CD14-positive monocyte (primary cell): Measurements from ENCODE around the gene OVCA2. TPM values are rescaled to one million over a fixed set of nuclear protein-coding genes. Genes with fewer than 3 reads are reported as not detected.

Experiments used
- DNase-seq, 3 donors: peaks; one replicate each; pipeline ENCODE4 v3.0.0-alpha.2; 2011 to 2022
- H2AFZ ChIP-seq: 2 replicates; pipeline ENCODE4 v1.6.0; 2012; ENCODE audit warnings: mild to moderate bottlenecking, low read depth, low read length, inconsistent platforms; ENCODE audit not compliant: insufficient read depth, poor library complexity, severe bottlenecking
- H3K27ac ChIP-seq, 2 donors: 1 replicate in 1 of 2; 2 replicates in 1 of 2; pipeline ENCODE4 v1.5.1; 2012 to 2013; ENCODE audit warnings: low read length in 2 of 2, control low read depth in 1 of 2, inconsistent platforms in 1 of 2, low read depth in 1 of 2, mild to moderate bottlenecking in 1 of 2
- H3K27me3 ChIP-seq, 2 donors: one replicate each; pipeline versions ENCODE4 v1.6.0 to v1.6.1; 2011 to 2013; ENCODE audit warnings: low read length in 2 of 2; ENCODE audit not compliant: control insufficient read depth in 2 of 2, insufficient read depth in 2 of 2
- H3K36me3 ChIP-seq, 2 donors: replicated peaks in 1 of 2; 1 replicate in 1 of 2; 2 replicates in 1 of 2; pipeline versions ENCODE4 v1.5.1 to v1.6.1; 2012 to 2013; ENCODE audit warnings: low read length in 2 of 2, control low read depth in 1 of 2, inconsistent platforms in 1 of 2, mild to moderate bottlenecking in 1 of 2; ENCODE audit not compliant: insufficient read depth in 2 of 2, control insufficient read depth in 1 of 2
- H3K4me1 ChIP-seq, 2 donors: 1 replicate in 1 of 2; 2 replicates in 1 of 2; pipeline versions ENCODE4 v1.5.1 to v1.6.1; 2012 to 2013; ENCODE audit warnings: low read length in 2 of 2, control low read depth in 1 of 2, inconsistent platforms in 1 of 2, mild to moderate bottlenecking in 1 of 2, moderate library complexity in 1 of 2; ENCODE audit not compliant: insufficient read depth in 2 of 2, control insufficient read depth in 1 of 2
- H3K4me2 ChIP-seq: replicated peaks from 2 replicates; pipeline ENCODE3; 2012; ENCODE audit warnings: low read length, moderate library complexity, mild to moderate bottlenecking; ENCODE audit not compliant: poor library complexity, severe bottlenecking; ENCODE audit errors: extremely low read depth
- H3K4me3 ChIP-seq, 3 experiments: fragments of 200-600 bp in 1 of 3; sonication (generic) in 1 of 3; replicated peaks in 1 of 3; 1 replicate in 2 of 3; 2 replicates in 1 of 3; pipeline ENCODE4 v1.5.1; 2011 to 2013; ENCODE audit warnings: low read length in 3 of 3, mild to moderate bottlenecking in 3 of 3, control low read depth in 2 of 3, low read depth in 2 of 3, inconsistent platforms in 1 of 3, moderate library complexity in 1 of 3
- H3K79me2 ChIP-seq: 2 replicates; pipeline ENCODE4 v1.6.0; 2012; ENCODE audit warnings: mild to moderate bottlenecking, control low read depth, inconsistent platforms, low read length, moderate library complexity; ENCODE audit not compliant: insufficient read depth
- H3K9ac ChIP-seq: 2 replicates; pipeline ENCODE4 v1.6.0; 2017; ENCODE audit warnings: low read length, mild to moderate bottlenecking; ENCODE audit not compliant: insufficient read depth, poor library complexity, severe bottlenecking
- H3K9me3 ChIP-seq, 2 donors: replicated peaks in 1 of 2; 1 replicate in 1 of 2; 2 replicates in 1 of 2; pipeline versions ENCODE4 v1.5.1 to v1.6.1; 2012 to 2013; ENCODE audit warnings: low read length in 2 of 2, control low read depth in 1 of 2; ENCODE audit not compliant: control insufficient read depth in 1 of 2, insufficient read depth in 1 of 2
- H4K20me1 ChIP-seq: 2 replicates; pipeline ENCODE4 v1.6.0; 2012; ENCODE audit warnings: mild to moderate bottlenecking, low read length, control low read depth, moderate library complexity; ENCODE audit not compliant: insufficient read depth
- H3K27ac Mint-ChIP-seq, 7 donors: one replicate each; pipeline ENCODE4 v1.8.0; 2020; ENCODE audit warnings: mild to moderate bottlenecking in 7 of 7, mixed read lengths in 7 of 7, moderate library complexity in 6 of 7, inconsistent platforms in 2 of 7
- H3K27me3 Mint-ChIP-seq, 3 donors: one replicate each; pipeline ENCODE4 v1.8.0; 2021 to 2022; ENCODE audit warnings: low read depth in 3 of 3, mild to moderate bottlenecking in 3 of 3, mixed read lengths in 3 of 3, moderate library complexity in 3 of 3, inconsistent platforms in 1 of 3
- H3K36me3 Mint-ChIP-seq, 2 donors: one replicate each; pipeline ENCODE4 v1.8.0; 2020; ENCODE audit warnings: mixed read lengths in 2 of 2, inconsistent platforms in 1 of 2, mild to moderate bottlenecking in 1 of 2
- H3K4me1 Mint-ChIP-seq: one replicate; pipeline ENCODE4 v1.8.0; 2020; ENCODE audit warnings: mild to moderate bottlenecking, mixed read lengths
- H3K4me3 Mint-ChIP-seq, 2 donors: one replicate each; pipeline ENCODE4 v1.8.0; 2020; ENCODE audit warnings: mild to moderate bottlenecking in 2 of 2, mixed read lengths in 2 of 2, moderate library complexity in 1 of 2
- H3K9me3 Mint-ChIP-seq, 7 donors: one replicate each; pipeline ENCODE4 v1.8.0; 2020 to 2022; ENCODE audit warnings: mixed read lengths in 7 of 7, mild to moderate bottlenecking in 6 of 7, moderate library complexity in 6 of 7, inconsistent platforms in 2 of 7
- CTCF ChIP-seq: fragments of 200-600 bp; IDR thresholded peaks from one replicate; pipeline ENCODE4 v1.8.0; 2022; ENCODE audit warnings: antibody characterized with exemption, mild to moderate bottlenecking
- WGBS: methylation state at CpG from one replicate; pipeline ENCODE4 v1.1.5; 2013; ENCODE audit warnings: missing lambda C conversion rate; ENCODE audit not compliant: insufficient coverage; 5-methylcytosine and 5-hydroxymethylcytosine counted together
- intact Hi-C, 2 donors: fragments of 100-400 bp; cut with micrococcal nuclease; formaldehyde crosslinking; loops; one replicate each; pipeline versions ENCODE4 v1.15.0 to v1.15.1; 2023
- polyA plus RNA-seq, 3 donors: library from polyadenylated mRNA; depleted of rRNA in 1 of 3; unstranded in 2 of 3; stranded (reverse) in 1 of 3; fragments of 300-500 nt in 2 of 3; fragments of >200 nt in 1 of 3; fragmentation: Illumina TruSeq in 2 of 3; gene quantifications; 1 replicate in 2 of 3; 2 replicates in 1 of 3; pipeline ENCODE4 v1.2.3, GENCODE V29; 2012 to 2021

The OVCA2 gene
- polyA plus RNA-seq, 3 donors = 30.5 to 94.9 (median 69.1) TPM

GRCh38 chr17:2058586-2059546 is 17.0 kb downstream of the OVCA2 start:
- peak overlapping the region in 3 of 7 donors; percentile 40 to 72 (median 40) for H3K27ac Mint-ChIP-seq
- Histone ChIP-seq H4K20me1 (peaks cover 14% of the 10 kb centered on the region), H3K4me3 (peak overlapping the region; percentile 16 to 76 (median 47)), H3K27ac (peak overlapping the region; percentile 35 to 67), H3K27me3 (peaks cover 19 to 32% of the 10 kb centered on the region in 2 donors), H2AFZ (no peak overlapping the region), H3K9me3 (peaks cover 0 to 3% of the 10 kb centered on the region in 2 donors), H3K9ac (peak overlapping the region; percentile 53), H3K79me2 (no peaks in the 10 kb centered on the region), H3K4me2 (peak overlapping the region; percentile 85), H3K4me1 (peaks cover 37 to 68% of the 10 kb centered on the region in 2 donors), H3K36me3 (peaks cover 7 to 23% of the 10 kb centered on the region in 2 donors)
- intact Hi-C loops = loop anchor here (2.0 to 10.0 kb wide), 4 partner anchors 28 to 98 kb away; no protein-coding TSS in a partner anchor
- H3K4me3 Mint-ChIP-seq = peak overlapping the region; percentile 80 to 90
- peak; percentile 91 for TF ChIP-seq CTCF
- peaks cover 29% of the 10 kb centered on the region for H3K4me1 Mint-ChIP-seq
- peak; percentile 76 to 81 (median 81) for DNase-seq
- H3K27me3 Mint-ChIP-seq = peaks cover 24 to 65% (median 32%) of the 10 kb centered on the region in 3 donors
- under 1% methylated on average over 45 of the region's 78 CpGs for WGBS
- peaks cover 32 to 36% of the 10 kb centered on the region in 2 donors for H3K36me3 Mint-ChIP-seq
- peaks cover 0 to 6% (median 0%) of the 10 kb centered on the region in 7 donors for H3K9me3 Mint-ChIP-seq
